ENCODE data around the gene TTC39A. TPM values are rescaled to one million over a fixed set of nuclear protein-coding genes. Genes with fewer than 3 reads are reported as not detected.
"Not testable (repeated sequence)": the region's sequence is repeated elsewhere in the genome, so short reads cannot be mapped to it uniquely, and the experiment has no call there.

TTC39A gene
- total RNA-seq, 4 donors from 2014 or later = 12.2 to 16.5 (median 15.3) TPM

DNA sequence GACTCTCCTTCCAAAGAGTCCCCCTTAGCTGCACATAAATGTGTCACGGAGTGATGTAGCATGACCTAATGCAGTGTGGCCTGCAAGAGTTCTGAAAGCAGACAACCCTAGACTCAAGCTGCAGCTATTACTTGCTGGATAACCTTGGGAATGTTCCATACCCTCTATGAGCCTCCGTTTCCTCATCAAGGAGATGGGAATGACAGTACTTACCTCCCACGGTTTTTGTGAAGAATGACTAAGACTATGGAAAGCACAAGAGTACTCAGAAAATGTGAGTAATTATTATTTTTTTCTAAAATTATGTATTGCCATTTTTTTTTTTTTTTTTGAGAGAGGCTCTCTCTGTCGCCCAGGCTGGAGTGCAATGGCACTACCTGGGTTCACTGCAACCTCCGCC, 3.0 kb downstream of the TTC39A start:
- TF ChIP-seq POLR2A (IDR thresholded peaks at IDR 0.05) = no peak
- TF ChIP-seq, protein P1, sequence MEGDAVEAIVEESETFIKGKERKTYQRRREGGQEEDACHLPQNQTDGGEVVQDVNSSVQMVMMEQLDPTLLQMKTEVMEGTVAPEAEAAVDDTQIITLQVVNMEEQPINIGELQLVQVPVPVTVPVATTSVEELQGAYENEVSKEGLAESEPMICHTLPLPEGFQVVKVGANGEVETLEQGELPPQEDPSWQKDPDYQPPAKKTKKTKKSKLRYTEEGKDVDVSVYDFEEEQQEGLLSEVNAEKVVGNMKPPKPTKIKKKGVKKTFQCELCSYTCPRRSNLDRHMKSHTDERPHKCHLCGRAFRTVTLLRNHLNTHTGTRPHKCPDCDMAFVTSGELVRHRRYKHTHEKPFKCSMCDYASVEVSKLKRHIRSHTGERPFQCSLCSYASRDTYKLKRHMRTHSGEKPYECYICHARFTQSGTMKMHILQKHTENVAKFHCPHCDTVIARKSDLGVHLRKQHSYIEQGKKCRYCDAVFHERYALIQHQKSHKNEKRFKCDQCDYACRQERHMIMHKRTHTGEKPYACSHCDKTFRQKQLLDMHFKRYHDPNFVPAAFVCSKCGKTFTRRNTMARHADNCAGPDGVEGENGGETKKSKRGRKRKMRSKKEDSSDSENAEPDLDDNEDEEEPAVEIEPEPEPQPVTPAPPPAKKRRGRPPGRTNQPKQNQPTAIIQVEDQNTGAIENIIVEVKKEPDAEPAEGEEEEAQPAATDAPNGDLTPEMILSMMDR (IDR thresholded peaks at IDR 0.05) = no peak

DNA sequence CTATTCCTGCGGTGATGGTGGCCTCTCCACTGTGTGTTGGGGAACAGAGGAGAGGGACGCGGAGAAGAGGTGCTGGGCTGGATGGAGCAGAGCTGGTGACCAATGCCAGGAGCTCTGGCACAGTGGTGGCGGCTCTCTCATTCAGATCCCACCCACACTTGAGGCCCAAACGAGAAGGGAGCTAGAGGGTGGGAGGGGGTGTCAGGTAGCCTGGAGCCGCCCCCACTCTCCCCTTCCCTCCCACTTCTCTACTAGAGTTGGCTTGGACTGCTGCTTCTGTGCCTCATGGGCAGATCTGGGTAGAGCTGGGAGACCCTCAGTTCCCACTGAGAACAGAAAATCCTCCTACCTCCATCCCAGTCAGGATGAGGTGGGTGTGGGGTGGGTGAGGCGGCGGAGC, 3.5 kb downstream of the TTC39A start:
- 81 to 88% methylated on average over 8 of the region's 8 CpGs for WGBS, 2 donors
- no peak overlapping the region for H3K4me3 ChIP-seq (ENCODE audit: low read depth, poor library complexity, severe bottlenecking)
- intact Hi-C loops (cut with DNase I; ENCODE audit: low total_unique reads) = no loop called here
- no peak for DNase-seq (ENCODE audit: low spot score in 2 of 2)
- no peak for TF ChIP-seq POLR2A (IDR thresholded peaks at IDR 0.05)
- TF ChIP-seq, protein P1 (IDR thresholded peaks at IDR 0.05) = no peak

More for the DNA sequence above, 3.0 kb downstream of the TTC39A start:
- 77 to 78% methylated on average over 5 of the region's 5 CpGs for WGBS, 2 donors
- H3K4me3 ChIP-seq (ENCODE audit: low read depth, poor library complexity, severe bottlenecking) = no peak overlapping the region
- intact Hi-C loops (cut with DNase I; ENCODE audit: low total_unique reads) = no loop called here
- DNase-seq (ENCODE audit: low spot score in 2 of 2) = no peak

DNA sequence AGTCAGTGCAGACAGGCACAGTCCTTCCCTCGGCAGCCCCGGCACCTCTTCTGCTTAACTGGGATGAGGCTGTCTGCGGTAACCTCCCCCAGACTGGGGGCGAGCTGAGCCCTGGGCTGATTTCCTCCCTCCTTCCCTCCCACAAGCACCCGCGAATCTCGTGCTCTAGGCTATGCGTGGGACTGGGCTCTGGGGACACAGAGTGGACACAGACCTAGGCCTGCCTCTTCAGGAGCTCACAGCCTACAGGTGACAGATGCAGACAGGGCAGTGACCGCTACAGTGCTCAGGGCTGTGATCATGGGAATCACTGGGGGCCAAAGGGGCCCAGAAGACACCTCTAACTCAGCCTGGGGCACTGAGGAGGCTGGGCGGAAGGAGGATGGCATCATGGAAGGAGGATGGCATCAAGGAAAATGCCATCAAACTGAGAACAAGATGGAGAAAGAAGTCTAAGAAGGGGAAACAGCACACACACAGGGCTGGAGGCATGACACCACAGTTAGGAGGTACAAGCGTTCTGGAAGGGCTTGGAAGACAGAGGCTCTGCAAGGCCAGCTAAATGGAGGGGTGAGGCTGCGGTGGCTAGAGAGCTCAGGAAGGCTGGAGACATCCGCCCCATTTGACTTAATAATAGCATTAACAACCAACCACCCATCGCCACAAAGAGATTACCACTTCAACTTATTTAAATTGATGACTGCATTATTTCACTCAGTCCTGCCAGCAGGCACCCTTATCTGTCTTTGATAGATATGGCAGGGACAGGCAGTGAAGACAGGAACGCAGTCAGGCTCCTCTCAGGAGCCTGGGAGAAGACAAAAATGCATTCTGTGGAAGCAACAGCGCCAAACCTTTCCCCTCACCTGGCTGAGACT, 4.2 kb downstream of the TTC39A start:
- DNase-seq (ENCODE audit: low spot score in 2 of 2) = no peak
- intact Hi-C loops (cut with DNase I; ENCODE audit: low total_unique reads) = no loop called here
- H3K4me3 ChIP-seq (ENCODE audit: low read depth, poor library complexity, severe bottlenecking) = no peak overlapping the region
- no peak for TF ChIP-seq POLR2A (IDR thresholded peaks at IDR 0.05)
- TF ChIP-seq, protein P1 (IDR thresholded peaks at IDR 0.05) = no peak
- WGBS, 2 donors = 90 to 91% methylated on average over 15 to 16 of the region's 16 CpGs

DNA sequence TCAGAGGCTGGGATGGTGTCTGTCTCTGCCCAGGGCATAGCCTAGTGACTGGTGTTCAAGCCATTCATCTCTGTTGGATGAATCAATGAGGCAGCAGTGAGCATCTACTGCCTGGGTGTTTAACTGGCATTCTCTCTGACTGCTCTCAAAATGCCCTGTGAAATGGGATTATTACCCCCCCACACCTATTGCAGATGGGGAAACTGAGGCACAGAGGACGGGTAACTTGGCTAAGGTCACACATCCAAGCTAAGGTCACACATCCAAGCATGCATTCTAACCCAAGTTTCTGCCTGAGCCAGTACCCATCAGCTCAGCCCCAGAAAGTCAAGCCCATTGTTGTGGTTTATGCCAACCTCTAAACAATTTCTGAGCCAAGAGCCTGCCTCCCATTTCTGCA, 5.0 kb downstream of the TTC39A start:
- H3K4me3 ChIP-seq (ENCODE audit: low read depth, poor library complexity, severe bottlenecking) = no peak overlapping the region
- WGBS, 2 donors = 60 to 88% methylated on average over 1 of the region's 1 CpG
- intact Hi-C loops (cut with DNase I; ENCODE audit: low total_unique reads) = no loop called here
- no peak for DNase-seq (ENCODE audit: low spot score in 2 of 2)
- TF ChIP-seq, protein P1 (IDR thresholded peaks at IDR 0.05) = no peak
- no peak for TF ChIP-seq POLR2A (IDR thresholded peaks at IDR 0.05)

DNA sequence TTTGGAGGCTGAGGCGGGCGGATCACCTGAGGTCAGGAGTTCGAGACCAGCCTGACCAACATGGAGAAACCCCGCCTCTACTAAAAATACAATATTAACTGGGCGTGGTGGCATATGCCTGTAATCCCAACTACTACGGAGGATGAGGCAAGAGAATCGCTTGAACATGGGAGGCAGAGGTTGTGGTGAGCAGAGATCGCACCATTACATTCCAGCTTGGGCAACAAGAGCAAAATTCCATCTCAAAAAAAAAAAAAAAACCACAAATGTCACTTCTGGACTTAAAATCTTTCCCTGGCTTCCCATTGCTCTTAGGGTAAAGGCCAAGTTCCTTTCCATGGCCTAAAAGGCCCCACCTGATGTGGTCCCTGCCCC, 5.4 kb downstream of the TTC39A start:
- H3K4me3 ChIP-seq (ENCODE audit: low read depth, poor library complexity, severe bottlenecking); intact Hi-C loops (cut with DNase I; ENCODE audit: low total_unique reads); DNase-seq (ENCODE audit: low spot score in 2 of 2): not testable (repeated sequence)
- WGBS, 2 donors = 89 to 94% methylated on average over 8 of the region's 8 CpGs

DNA sequence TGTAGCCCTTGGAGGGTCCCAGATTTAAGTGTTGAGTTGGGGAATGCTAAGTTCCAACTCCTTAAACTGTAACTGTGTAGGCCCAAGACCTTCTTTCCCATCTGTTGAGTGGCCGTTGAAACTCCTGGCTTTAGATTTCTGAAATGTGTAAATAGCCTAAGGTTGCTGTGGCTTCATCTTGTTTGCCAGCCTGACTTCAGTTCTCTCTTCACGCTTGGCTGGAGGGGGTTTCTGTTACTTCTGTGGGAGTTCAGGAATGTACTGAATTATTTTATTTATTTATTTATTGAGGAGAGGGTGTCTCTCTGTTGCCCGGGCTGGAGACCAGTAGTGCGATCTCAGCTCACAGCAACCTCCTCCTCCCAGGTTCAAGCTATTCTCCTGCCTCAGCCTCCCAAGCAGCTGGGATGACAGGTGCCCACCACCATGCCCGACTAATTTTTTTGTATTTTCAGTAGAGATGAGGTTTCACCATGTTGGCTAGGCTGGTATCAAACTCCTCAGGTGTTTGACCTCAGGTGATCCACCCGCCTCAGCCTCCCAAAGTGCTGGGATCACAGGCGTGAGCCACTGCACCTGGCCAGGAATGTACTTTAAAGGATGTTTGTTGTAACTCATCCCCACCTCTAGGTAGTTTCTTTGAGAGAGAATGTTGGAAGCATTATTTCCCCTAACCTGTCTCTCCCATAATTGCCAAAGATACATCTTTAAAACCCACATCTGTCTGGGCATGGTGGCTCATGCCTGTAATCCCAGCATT, 5.9 kb downstream of the TTC39A start:
- H3K4me3 ChIP-seq (ENCODE audit: low read depth, poor library complexity, severe bottlenecking) = no peak overlapping the region
- no peak for DNase-seq (ENCODE audit: low spot score in 2 of 2)
- no peak for TF ChIP-seq POLR2A (IDR thresholded peaks at IDR 0.05)
- TF ChIP-seq, protein P1 (IDR thresholded peaks at IDR 0.05) = no peak
- 85 to 90% methylated on average over 7 of the region's 7 CpGs for WGBS, 2 donors
- intact Hi-C loops (cut with DNase I; ENCODE audit: low total_unique reads) = no loop called here
